Esophagus muscularis mucosa (tissue), 4 donors: Measurements from ENCODE around the gene TXLNB. TPM values are rescaled to one million over a fixed set of nuclear protein-coding genes. Genes with fewer than 3 reads are reported as not detected.
A peak's percentile ranks its signal among the peaks of the same experiment; 100 is the strongest.

Experiments
- DNase-seq: peaks from one replicate; pipeline ENCODE4 v3.0.0-alpha.2; 2017; ENCODE audit errors: extremely low spot score
- H3K27ac ChIP-seq, 4 donors: fragments of 200-600 bp; sonication (generic); replicated peaks in 1 of 4; 1 replicate in 3 of 4; 2 replicates in 1 of 4; pipeline ENCODE4 v1.5.1; 2016 to 2019; ENCODE audit warnings: mild to moderate bottlenecking in 1 of 4
- H3K27me3 ChIP-seq, 4 donors: fragments of 200-600 bp; sonication (generic); one replicate each; pipeline versions ENCODE4 v1.5.1 to v1.6.0; 2016 to 2019
- H3K36me3 ChIP-seq, 4 donors: fragments of 200-600 bp; sonication (generic); one replicate each; pipeline ENCODE4 v1.5.1; 2016 to 2019
- H3K4me1 ChIP-seq, 4 donors: fragments of 200-600 bp; sonication (generic); one replicate each; pipeline ENCODE4 v1.5.1; 2016 to 2019
- H3K4me3 ChIP-seq, 4 donors: fragments of 200-600 bp; sonication (generic); 1 replicate in 2 of 4; 2 replicates in 2 of 4; pipeline ENCODE4 v1.5.1; 2016 to 2019; ENCODE audit warnings: mild to moderate bottlenecking in 4 of 4, moderate library complexity in 1 of 4
- H3K9me3 ChIP-seq, 4 donors: fragments of 200-600 bp; sonication (generic); 1 replicate in 3 of 4; 2 replicates in 1 of 4; pipeline ENCODE4 v1.5.1; 2016 to 2019
- CTCF ChIP-seq, 3 experiments: fragments of 200-600 bp in 2 of 3; fragments of 450-650 bp in 1 of 3; sonication (generic) in 2 of 3; IDR thresholded peaks; one replicate each; pipeline ENCODE4 v1.5.1; 2017 to 2019; ENCODE audit warnings: antibody characterized with exemption in 3 of 3, mild to moderate bottlenecking in 2 of 3, moderate library complexity in 1 of 3
- EP300 ChIP-seq: sonication (generic); formaldehyde crosslinking; IDR thresholded peaks from one replicate; pipeline ENCODE4 v1.6.1; 2017; ENCODE audit warnings: antibody characterized with exemption
- POLR2A ChIP-seq: fragments of 450-650 bp; IDR thresholded peaks from one replicate; pipeline ENCODE4 v1.6.1; 2017; ENCODE audit warnings: antibody characterized with exemption, moderate library complexity, mild to moderate bottlenecking, low read depth
- POLR2AphosphoS5 ChIP-seq, 2 donors: sonication (generic); formaldehyde crosslinking; IDR thresholded peaks; one replicate each; pipeline ENCODE4 v1.6.1; 2017; ENCODE audit warnings: antibody characterized with exemption in 2 of 2
- WGBS: methylation state at CpG from one replicate; pipeline ENCODE4 v1.1.5; 2018; 5-methylcytosine and 5-hydroxymethylcytosine counted together
- intact Hi-C: fragments of 100-400 bp; cut with DNase I; formaldehyde crosslinking; loops from one replicate; pipeline ENCODE4 v1.15.1; 2023
- total RNA-seq, 4 donors: library from RNA; depleted of rRNA; stranded (reverse); fragments of >200 nt; gene quantifications; one replicate each; pipeline versions ENCODE4 v1.1.0 to v1.2.1, GENCODE V29; 2016

TXLNB gene
- total RNA-seq, 4 donors from 2014 or later = 2.1 to 5.7 (median 2.9) TPM

GRCh38 chr6:139277161-139277560 is 14.6 kb downstream of the TXLNB start:
- H3K4me3 ChIP-seq = peak overlapping the region in 2 of 4 donors; percentile 1 to 12
- intact Hi-C loops = no loop called here
- peaks cover 0 to 20% (median 5%) of the 10 kb centered on the region in 4 donors for H3K4me1 ChIP-seq
- 47% methylated on average over 7 of the region's 7 CpGs for WGBS
- H3K9me3 ChIP-seq = no peaks in the 10 kb centered on the region
- H3K27me3 ChIP-seq = no peaks in the 10 kb centered on the region
- no peak for DNase-seq
- no peak for TF ChIP-seq CTCF (IDR thresholded peaks at IDR 0.05)
- TF ChIP-seq EP300 = no peak
- no peak for TF ChIP-seq POLR2A
- no peak for TF ChIP-seq POLR2AphosphoS5 (IDR thresholded peaks at IDR 0.05)
- peak overlapping the region; percentile 28 to 45 (median 37) for H3K27ac ChIP-seq
- H3K36me3 ChIP-seq = no peaks in the 10 kb centered on the region

- no peak for DNase-seq
- Histone ChIP-seq H3K9me3 (no peaks in the 10 kb centered on the region), H3K27me3 (no peaks in the 10 kb centered on the region), H3K36me3 (peaks cover 0 to 2% (median 0%) of the 10 kb centered on the region in 4 donors), H3K4me3 (no peak overlapping the region), H3K27ac (no peak overlapping the region), H3K4me1 (peaks cover 0 to 20% (median 7%) of the 10 kb centered on the region in 4 donors)
- TF ChIP-seq EP300 (no peak), POLR2AphosphoS5 (IDR thresholded peaks at IDR 0.05) (no peak), CTCF (IDR thresholded peaks at IDR 0.05) (no peak), POLR2A (no peak)
- WGBS = 79% methylated on average over 4 of the region's 4 CpGs
- intact Hi-C loops = no loop called here
Measured at GRCh38 chr6:139275279-139276055, 16.3 kb downstream of the TXLNB start.

- H3K27me3 ChIP-seq = no peaks in the 10 kb centered on the region
- peaks cover 0 to 4% (median 0%) of the 10 kb centered on the region in 4 donors for H3K4me1 ChIP-seq
- no peak overlapping the region for H3K4me3 ChIP-seq
- intact Hi-C loops = no loop called here
- H3K27ac ChIP-seq = no peak overlapping the region
- peaks cover 0 to 21% (median 0%) of the 10 kb centered on the region in 4 donors for H3K36me3 ChIP-seq
- no peaks in the 10 kb centered on the region for H3K9me3 ChIP-seq
- no peak for TF ChIP-seq POLR2A
- 78% methylated on average over 6 of the region's 6 CpGs for whole genome bisulfite sequencing
- DNase-seq = no peak
Measured at GRCh38 chr6:139271056-139271455, 20.7 kb downstream of the TXLNB start.

- 91% methylated on average over 5 of the region's 5 CpGs for WGBS
- no peak for DNase-seq
- Histone ChIP-seq H3K9me3 (no peaks in the 10 kb centered on the region), H3K27ac (no peak overlapping the region), H3K27me3 (no peaks in the 10 kb centered on the region), H3K4me3 (no peak overlapping the region), H3K4me1 (peaks cover 0 to 4% (median 0%) of the 10 kb centered on the region in 4 donors), H3K36me3 (peaks cover 0 to 21% (median 0%) of the 10 kb centered on the region in 4 donors)
- intact Hi-C loops = no loop called here
- TF ChIP-seq POLR2A = no peak
- no peak for TF ChIP-seq EP300
- TF ChIP-seq CTCF (IDR thresholded peaks at IDR 0.05) = no peak
- no peak for TF ChIP-seq POLR2AphosphoS5 (IDR thresholded peaks at IDR 0.05)
Measured at GRCh38 chr6:139270249-139270648, 21.5 kb downstream of the TXLNB start.

- H3K4me1 ChIP-seq = peaks cover 0 to 4% (median 0%) of the 10 kb centered on the region in 4 donors
- no peak for TF ChIP-seq EP300
- TF ChIP-seq POLR2A = no peak
- no peak for TF ChIP-seq CTCF (IDR thresholded peaks at IDR 0.05)
- TF ChIP-seq POLR2AphosphoS5 (IDR thresholded peaks at IDR 0.05) = no peak
- no peak for DNase-seq
- no peaks in the 10 kb centered on the region for H3K9me3 ChIP-seq
- no peak overlapping the region for H3K4me3 ChIP-seq
- WGBS = 92% methylated on average over 2 of the region's 2 CpGs
- H3K36me3 ChIP-seq = peaks cover 0 to 44% (median 0%) of the 10 kb centered on the region in 4 donors
- H3K27me3 ChIP-seq = no peaks in the 10 kb centered on the region
- intact Hi-C loops = no loop called here
- no peak overlapping the region for H3K27ac ChIP-seq
Measured at GRCh38 chr6:139265512-139266190, 26.1 kb downstream of the TXLNB start.
